ENCODE data around the gene MTA3.

DNA sequence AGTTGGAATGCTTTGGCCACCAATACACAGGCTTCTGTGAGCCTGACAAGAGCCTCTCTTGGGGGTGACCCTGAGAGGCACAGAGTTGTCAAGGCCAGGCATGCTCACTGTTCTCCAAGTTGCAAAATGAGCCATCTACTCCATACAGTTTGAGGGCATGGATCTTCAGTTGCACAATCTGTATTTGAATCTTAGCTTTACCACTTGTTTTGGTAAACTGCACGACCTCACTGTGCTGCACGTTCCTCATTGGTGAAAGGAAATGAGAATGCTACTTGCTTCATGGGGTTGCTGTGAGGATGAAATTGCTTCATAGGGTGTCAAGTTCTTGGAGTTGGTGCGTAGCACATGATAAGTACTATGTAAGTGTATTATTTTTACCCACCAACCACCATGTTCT, 235.9 kb downstream of the MTA3 start:
- no peak for TF ChIP-seq EZH2 (IDR thresholded peaks at IDR 0.05)
- no peak for TF ChIP-seq EZH2phosphoT487 (IDR thresholded peaks at IDR 0.05)
